Neural cell (in vitro differentiated cells): ENCODE data around the gene UBXN6.

Source experiments
- MXI1 ChIP-seq: fragments of 450-650 bp; conservative IDR thresholded peaks from 2 replicates; pipeline ENCODE4 v1.6.1; 2014; ENCODE audit warnings: antibody characterized with exemption, mild to moderate bottlenecking; ENCODE audit not compliant: poor library complexity, severe bottlenecking
- SMC3 ChIP-seq: fragments of 450-650 bp; conservative IDR thresholded peaks from 2 replicates; pipeline ENCODE4 v1.6.1; 2014; ENCODE audit warnings: antibody characterized with exemption, mild to moderate bottlenecking, moderate library complexity; ENCODE audit not compliant: poor library complexity
- TAF1 ChIP-seq: IDR thresholded peaks from 2 replicates; pipeline ENCODE4 v1.6.1; 2012; ENCODE audit warnings: low read depth
- TF ChIP-seq, protein P1 (sequence below): fragments of 450-650 bp; IDR thresholded peaks from 2 replicates; pipeline ENCODE4 v1.5.1; 2014; ENCODE audit warnings: antibody characterized with exemption, mild to moderate bottlenecking, moderate library complexity; ENCODE audit not compliant: poor library complexity, severe bottlenecking

DNA sequence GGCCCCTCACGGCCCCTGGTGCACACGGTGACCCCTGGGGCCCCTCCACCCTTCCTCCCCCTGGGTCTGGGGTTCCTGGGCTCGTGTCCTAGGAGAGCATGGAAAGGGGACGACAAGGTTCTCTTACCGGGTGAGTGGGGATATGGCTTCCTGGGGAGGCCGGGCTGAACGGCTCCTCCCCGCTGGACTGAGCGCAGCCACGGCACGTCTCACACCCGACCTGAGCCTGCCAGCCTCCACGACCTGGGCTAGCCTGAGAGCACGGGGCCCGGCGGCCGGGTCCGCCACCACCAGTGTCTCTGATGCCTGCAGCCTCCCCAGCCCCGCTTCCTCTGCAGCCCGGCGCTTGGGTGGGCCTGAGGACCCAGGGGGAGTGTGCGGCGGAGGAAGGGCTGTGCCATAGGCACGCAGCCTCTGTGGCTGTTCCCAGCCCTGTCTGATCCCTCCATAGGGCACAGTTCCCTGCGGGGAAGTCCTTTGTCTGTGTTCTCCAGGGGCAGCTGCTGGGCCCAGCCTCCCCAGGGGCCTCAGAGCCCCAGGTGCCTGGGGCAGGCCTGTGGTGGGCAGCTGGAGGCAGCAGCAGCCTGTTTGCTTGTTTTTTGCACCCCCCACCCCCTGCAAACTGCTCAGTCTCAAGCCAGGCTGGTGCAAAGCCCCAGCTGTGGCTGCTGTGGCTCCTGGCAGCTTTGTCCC lies 45.7 kb upstream of the UBXN6 start:
- no peak for TF ChIP-seq MXI1
- TF ChIP-seq TAF1, result no peak
- TF ChIP-seq, protein P1, sequence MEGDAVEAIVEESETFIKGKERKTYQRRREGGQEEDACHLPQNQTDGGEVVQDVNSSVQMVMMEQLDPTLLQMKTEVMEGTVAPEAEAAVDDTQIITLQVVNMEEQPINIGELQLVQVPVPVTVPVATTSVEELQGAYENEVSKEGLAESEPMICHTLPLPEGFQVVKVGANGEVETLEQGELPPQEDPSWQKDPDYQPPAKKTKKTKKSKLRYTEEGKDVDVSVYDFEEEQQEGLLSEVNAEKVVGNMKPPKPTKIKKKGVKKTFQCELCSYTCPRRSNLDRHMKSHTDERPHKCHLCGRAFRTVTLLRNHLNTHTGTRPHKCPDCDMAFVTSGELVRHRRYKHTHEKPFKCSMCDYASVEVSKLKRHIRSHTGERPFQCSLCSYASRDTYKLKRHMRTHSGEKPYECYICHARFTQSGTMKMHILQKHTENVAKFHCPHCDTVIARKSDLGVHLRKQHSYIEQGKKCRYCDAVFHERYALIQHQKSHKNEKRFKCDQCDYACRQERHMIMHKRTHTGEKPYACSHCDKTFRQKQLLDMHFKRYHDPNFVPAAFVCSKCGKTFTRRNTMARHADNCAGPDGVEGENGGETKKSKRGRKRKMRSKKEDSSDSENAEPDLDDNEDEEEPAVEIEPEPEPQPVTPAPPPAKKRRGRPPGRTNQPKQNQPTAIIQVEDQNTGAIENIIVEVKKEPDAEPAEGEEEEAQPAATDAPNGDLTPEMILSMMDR, result no peak
- TF ChIP-seq SMC3, result no peak
